GM21367 (cell line): ENCODE measurements around the gene GGA1.
A peak's percentile ranks its signal among the peaks of the same experiment; 100 is the strongest.
"Not testable (repeated sequence)": the region's sequence is repeated elsewhere in the genome, so short reads cannot be mapped to it uniquely, and the experiment has no call there.

Source experiments
- ATAC-seq: cut with Tn5 transposase; IDR thresholded peaks from one replicate; pipeline ENCODE4 v1.9.1; 2021; ENCODE audit not compliant: unreplicated experiment

Gene GGA1

DNA sequence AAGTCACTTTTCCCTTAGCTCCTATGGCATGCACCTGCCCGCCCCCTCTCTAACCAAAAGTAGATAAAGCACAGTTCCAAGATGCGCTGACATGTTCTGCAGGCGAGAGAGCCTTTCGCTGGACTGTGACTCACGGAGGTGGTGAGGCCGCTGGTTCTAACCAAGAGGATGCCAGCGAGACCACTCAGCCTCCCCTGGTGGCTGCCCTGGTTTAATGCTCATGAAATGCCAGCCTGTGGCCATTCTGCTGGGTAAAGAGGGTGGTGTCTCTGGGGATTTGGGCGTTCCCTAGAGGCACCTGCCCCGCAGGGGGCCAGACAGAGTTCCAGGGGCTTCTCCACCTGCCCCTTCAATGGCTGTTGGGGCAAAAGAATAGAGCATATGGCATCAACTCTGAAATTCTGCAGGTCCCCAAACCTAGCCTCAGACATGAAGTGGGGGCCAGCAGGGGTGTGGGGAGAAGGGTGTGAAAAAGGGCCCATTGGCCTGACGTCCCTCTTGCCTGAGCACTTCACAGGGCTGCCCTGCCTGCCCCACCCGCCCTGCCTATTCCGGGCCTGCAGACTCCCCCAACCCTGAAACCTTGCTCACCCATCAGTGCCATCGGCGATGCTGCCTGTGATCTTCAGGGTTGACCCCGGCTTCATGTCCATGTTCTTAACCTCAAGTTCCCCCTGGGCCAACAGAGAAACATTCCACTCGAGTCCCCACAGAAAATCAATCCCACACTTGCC lies 37.2 kb upstream of the GGA1 start:
- ATAC-seq = no peak

DNA sequence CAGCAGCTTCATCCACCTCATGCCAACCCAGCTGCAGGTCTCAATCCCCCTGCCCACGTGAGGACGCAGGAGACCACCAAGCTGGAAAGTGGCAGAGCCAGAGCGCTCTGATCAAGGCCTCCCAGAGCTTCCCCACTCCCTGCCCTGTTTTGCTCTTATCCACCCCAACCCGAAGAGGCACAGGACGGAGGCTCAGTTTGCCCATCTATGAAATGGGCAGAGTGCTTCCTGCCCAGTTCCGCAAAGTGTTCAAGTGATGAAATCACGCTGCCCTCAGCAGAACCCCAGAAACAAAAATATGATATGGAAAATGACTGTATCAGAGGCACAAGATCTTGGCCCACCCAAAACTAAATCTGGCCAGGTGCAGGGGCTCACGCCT lies 36.7 kb upstream of the GGA1 start:
- no peak for ATAC-seq

DNA sequence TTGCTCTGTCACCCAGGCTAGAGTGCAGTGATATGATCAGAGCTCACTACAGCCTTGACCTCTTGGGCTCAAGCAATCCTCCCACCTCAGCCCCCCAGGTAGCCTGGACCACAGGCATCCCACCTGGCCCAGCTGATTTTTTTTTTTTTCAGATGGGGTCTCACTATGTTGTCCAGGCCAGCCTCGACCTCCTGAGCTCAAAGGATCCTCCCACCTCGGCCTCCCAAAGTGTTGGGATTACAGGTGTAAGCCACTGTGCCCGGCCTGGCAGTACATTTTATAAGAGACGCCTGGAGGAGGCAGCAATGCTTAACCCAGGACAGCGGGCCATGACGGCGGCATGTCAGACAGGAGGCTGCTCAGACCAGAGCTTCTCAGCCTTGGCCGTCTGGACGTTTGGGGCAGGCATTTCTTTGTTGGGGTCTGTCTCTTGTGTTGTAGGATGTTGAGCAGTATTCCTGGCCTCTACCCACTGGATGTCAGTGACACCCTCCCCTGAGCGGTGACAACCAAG lies 33.1 kb upstream of the GGA1 start:
- no peak for ATAC-seq

DNA sequence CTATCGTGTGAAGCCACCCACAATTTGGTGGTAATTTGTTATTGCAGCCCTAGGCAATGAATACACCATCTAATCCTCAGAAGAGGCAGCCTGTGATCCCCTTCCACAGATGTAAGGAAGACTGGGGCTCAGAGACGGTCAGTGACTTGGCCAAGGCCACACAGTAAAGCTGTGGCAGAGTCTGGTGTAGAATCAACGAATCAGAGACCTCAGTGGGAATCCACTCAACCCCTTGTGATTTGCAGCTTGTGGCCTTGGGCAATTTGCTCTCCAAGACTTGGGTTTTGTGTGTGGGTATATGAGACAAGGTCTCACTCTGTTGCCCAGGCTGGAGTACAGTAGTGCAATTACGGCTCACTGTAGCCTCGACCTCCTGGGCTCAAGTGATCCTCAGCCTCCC lies 30.6 kb upstream of the GGA1 start:
- no peak for ATAC-seq

DNA sequence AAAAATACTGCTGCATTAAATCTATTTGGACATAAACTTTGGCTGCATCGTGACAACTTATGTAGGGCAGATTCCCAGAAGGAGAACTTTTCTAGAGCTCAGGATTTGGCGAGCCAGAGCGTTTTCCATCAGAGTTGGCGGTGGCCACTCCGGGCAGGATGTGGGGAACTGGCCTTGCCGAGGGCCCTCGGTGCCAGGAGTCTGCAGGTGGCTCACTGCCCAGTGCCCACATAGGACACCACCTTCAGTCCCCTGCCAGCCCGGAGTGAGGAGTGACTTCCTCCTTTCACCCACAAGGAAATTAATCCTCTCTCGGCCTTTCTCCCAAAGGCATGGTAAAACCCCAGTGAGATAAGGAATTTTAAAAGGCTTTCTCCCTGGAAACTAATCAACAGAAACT lies 27.1 kb upstream of the GGA1 start:
- no peak for ATAC-seq

DNA sequence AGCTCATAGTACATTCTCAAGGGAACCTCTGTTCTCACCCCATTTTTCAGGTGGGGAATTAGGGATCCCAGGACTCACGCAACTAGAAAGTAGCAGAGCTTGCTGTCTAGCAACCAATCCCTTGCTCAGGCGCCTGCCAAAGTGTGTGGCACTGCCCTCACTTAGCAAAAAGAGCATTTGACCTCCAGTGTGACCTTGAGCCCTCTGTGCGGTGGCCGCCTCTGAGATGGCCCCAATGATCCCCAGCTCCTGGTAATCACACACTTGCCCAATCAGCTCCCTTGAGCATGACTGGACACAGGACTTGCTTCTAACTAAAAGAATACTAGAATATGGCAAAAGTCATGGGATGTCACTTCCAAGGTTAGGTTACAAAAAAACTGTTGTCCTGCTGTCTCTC lies 26.1 kb upstream of the GGA1 start:
- ATAC-seq = no peak

DNA sequence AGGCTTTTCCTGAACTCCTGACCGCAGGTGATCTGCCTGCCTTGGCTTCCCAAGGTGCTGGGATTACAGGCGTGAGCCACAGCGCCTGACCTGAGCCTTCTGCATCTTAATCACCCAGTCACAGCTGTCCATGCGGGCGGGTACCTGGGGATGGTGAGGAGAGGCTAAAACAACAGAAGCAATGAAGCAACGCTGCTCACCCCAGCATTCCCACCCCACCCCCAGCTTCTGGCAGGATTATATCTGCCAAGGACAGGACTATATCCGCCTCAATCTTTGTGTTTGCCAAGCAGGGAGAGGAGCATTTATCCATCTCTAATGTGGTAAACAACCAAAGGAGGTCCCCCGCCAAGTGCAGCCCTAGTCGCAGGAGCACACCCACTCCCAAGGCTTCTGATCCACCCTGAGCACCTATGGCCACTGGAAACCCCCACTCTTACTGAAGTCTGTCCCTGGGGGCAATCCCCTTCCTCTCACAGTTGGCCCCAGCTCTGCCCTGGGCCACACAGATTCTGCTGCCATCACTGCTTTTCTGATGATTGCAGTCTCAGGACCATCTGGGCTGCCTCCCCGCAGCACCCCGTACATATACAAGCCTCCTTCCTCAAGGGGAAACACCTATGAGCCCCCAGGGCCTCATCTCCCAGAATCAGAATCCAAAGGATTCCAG lies 20.0 kb upstream of the GGA1 start:
- no peak for ATAC-seq

DNA sequence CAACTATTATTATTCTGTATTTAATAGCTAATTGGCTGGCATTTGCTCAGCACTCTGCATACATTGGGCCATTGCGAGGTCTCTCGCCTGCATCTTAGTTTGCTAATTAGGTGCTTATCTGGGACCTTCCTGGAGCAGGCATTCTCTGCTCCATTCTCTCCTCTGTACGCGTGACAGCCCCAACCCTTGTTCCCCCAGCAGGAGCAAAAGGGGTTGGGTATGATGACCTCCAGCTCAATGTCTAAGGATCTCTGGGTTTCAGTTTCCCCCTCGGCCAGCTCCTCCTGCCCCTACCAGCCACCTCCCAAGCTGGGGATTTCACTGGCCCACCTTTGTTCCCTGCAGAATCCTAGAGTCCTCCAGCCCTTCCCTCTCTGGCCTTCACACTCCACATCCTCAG lies 19.0 kb upstream of the GGA1 start:
- no peak for ATAC-seq

DNA sequence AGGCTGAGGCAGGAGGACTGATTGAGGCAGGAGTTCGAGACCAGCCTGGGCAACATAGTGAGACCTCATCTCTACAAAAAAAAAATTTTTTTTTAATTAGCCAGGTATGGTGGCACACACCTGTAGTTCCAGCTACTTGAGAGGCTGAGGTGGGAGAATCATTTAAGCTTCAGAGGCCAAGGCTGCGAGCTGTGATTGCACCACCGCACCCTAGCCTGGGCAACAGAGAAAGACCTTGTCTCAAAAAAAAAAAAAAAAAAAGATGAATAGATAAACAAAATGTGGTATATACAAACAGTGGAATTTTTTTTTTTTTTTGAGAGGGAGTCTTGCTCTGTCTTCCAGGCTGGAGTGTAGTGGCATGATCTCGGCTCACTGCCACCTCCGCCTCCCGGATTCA lies 17.6 kb upstream of the GGA1 start:
- ATAC-seq = not testable (repeated sequence)

DNA sequence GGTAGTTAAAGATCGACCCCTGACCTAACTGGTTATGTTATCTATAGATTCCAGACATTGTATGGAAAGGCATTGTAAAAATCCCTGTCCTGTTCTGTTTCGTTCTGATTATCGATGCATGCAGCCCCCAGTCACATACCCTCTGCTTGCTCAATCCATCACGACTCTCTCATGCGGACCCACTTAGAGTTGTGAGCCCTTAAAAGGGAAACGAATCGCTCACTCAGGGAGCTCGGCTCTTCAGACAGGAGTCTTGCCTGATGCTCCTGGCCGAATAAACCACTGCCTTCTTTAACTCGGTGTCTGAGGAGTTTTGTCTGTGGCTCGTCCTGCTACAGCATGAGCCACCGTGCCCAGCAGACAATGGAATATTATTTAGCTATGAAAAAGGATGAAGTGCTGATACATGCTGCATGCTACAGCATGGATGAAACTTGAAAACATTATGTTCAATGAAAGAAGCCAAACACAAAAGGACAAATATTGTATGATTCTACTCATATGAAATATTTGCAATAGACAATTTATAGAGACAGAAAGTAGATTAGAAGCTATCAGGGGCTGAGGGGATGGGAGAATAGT lies 16.7 kb upstream of the GGA1 start:
- ATAC-seq = no peak

DNA sequence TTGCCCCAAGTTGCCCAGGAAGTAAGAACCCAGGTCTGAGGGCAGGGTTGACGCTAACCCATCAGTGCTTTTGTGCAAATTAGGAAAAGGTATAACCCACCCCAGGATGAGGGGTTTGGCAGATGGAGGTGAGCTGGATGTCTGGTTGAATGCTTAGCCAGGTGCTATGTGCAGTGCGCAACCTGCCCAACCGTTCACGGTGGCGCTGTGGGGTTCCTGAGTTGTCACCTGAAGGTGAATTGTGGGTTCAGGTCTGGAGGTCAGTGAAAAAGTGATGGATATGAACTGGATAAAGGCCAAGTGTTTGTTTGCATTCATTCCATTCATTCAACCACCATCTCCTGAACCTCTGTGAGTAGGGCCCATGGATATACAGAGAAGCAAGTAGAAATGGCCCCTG lies 14.4 kb upstream of the GGA1 start:
- no peak for ATAC-seq

DNA sequence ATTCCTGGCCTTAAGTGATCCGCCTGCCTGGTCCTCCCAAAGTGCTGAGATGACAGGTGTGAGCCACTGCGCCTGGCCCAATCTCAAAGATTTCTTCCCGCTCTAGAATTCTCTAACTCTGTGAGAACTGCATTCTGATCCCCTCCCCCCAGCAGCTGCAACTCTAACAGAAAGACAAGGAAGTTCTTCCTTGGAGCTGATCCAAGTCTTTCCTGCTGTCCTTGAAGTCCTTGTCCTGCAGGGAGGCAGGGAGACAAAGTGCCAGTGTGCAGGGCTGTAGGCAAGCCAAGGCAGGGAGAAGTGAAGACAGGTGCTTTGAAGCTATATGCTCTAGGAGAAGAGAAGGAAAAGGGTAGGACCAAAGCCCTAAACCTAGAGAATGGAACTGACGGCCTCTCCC lies 9.5 kb upstream of the GGA1 start:
- ATAC-seq = no peak

DNA sequence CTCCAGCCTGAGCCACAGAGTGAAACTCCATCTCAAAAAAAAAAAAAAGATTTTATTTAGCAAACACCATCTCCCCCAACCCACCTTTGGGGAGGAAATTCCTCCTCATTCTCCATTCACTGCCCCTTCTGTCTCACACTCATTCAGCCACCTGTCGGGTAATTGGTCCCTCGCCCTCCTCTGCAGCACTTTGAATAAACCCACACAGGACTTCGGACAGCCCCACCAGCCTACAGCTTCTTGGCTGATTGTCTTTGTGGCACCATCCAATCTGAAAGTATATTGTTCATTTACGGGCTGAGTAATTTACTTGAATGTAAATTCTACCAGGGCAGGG lies 7.5 kb upstream of the GGA1 start:
- ATAC-seq = no peak

DNA sequence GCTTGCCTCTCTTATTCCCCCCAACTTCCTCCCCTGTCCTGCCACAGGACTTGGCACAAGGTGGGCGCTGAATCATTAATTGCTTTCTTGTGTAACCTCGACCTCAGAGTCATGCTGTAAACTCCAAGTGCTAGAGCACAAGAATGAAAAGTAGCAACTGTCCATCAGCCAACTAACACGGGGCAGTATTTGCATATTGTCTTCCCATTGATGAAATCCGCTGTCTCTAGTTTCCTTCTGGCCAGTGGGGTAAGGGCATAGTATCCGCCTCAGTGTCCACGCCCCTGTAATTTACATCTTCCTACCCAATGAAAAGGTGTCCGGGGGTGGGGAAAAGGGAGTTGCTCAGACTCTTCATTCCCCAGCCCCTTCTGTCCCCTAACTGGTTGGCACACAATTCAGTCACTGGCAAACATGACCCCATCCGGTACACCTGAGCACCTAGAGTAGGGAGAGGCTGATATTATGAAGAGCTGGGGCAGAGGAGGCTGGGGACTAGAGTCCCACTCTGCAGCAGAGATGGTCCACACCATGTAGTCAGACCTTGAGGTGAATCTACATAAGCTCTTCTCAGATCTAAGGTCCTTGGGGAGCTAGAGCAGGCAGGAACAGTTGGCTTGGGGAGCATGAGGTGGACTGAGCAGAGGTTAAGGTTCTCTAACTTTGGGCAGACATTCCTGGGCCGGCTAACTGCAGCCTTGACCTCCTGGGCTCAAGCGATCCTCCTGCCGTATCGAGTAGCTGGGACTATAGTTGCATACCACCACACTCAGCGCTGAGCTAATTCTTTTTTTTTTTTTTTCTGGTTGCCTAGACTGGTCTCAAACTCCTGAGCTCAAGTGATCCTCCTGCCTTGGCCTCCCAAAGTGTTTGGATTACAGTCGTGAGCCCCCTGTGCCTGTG lies 6.8 kb upstream of the GGA1 start:
- no peak for ATAC-seq

DNA sequence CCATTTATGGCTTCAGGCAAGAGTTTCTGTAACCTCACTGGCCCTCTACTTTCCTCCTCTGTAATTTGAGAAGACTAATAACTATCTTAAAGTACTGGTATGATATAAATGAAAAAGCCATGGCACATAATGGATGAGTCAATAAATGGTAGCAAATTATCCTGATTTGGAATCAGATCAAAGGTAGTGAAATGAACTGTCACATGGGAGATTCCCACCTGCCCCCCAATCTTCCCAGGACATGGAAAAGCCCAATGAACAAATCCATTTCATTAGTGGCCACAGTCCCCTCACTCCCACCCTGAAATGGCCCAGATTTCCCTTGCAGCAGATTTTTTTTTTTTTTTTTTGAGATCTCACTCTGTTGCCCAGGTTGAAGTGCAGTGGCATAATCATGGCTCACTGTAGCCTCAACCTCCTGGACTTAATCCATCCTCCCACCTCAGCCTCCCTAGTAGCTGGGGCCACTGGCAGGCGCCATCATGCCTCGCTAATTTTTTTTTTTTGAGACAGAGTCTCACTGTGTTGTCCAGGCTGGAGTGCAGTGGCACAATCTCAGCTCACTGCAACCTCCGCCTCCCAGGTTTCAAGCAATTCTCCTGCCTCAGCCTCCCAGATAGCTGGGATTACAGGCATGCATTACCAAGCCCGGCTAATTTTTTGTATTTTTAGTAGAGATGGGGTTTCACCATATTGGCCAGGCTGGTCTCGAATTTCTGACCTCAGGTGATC lies 5.9 kb upstream of the GGA1 start:
- ATAC-seq = not testable (repeated sequence)

DNA sequence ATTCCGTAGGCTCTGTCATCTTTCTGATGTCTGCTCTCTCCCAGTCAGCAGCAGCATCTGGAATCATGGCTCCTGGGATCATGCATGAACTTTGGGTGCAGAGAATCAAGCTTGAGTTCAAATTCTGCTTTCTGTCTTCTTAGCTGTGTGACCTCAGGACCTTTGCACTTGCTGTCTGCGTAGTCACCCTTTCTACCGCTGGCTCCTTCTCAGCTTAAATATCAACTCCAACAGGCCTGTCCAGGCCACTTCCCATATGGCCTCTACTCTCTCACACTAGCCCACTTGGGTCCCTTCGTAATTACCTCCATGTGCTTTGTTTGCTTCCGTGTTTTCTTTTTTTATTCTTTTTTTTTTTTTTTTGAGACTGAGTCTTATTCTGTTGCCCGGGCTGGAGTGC lies 4.6 kb upstream of the GGA1 start:
- ATAC-seq = no peak

DNA sequence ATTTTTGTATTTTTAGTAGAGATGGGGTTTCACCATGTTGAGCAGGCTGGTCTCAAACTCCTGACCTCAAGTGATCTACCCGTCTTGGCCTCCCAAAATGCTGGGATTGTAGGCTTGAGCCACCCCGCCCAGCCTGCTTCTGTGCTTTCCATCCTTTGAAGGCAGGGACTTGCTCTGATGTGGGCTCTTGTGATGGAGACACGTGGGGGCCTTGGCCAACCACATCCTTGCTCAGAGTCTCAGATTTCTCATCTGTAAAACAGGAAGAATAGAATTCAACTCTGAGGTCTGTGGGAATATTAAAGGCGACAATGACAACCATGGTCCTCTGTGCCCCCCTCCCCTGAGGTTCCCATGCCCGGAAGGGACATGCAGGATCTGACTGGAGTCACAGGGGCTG lies 3.8 kb upstream of the GGA1 start:
- no peak for ATAC-seq

DNA sequence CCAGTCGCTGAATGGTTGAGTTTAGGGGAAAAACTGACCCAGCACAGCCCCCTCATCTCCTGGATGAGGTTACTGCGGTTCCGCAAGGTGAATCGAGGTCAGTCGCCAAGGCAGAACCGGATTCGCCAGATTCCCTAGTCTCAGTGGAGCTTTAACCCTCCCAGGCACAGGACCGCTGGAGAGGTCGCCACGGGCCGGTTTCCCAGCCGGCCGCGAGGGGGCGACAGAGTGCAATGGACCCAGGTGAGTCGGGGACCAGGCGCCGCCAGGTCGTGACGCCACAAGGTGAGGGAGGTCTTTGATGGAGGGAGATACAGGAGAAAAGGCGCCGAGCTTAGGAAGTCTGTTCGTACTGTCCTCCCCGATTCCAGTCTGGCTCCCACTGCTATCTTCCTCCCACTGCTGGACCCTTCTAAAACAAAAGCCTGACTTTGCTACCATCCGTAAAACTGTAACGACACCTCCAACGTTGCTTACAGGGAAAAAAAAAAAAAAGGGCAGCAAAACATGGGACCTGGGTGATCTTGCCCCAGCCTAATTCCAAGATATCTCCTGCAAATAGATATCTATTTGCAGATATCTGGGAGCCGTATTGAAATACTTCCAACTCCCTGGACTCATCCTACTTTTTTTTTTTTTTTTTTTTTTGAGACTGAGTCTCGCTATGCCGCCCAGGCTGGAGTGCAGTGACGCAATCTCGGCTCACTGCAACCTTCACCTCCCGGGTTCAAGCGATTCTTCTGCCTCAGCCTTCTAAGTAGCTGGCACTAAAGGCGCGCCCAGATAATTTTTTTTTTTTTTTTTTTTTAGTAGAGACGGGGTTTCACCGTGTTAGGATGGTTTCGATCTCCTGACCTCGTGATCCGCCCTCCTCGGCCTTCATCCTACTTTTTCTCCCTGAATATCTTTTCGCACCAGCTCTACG lies 1.4 kb upstream of the GGA1 start:
- ATAC-seq = peak; percentile 31

DNA sequence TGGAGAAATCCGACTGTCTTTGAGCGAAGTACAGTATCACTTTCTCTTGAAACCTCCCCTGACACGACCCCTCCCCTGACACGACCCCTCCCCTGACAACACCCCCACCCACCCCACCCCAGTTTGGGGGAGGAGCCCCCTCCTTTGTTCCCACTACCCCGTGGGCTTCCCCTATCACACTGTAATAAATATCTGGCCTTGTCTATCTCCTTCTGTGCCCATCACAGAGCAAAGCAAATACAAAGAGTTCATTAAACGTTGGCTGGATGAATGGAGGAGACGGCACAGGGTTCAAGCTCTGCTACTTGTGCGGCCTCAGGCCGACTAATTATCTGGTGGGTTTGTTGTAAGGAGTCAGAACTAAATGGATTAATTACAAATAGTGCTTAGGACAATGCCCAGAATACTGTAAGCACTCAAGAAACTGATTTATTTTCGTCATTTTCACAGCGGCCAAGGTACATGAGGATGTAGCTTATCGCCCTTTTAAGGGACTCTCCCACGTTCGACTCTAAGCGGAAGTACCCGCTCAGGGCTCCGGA lies 628 bp upstream of the GGA1 start:
- ATAC-seq = no peak
